Skeletal muscle cell (primary cell): ENCODE measurements around the gene KXD1.
"Not testable (repeated sequence)": the region's sequence is repeated elsewhere in the genome, so short reads cannot be mapped to it uniquely, and the experiment has no call there.

ENCODE experiments used
- DNase-seq: peaks from one replicate; pipeline ENCODE4 v3.0.0-alpha.2; 2010; ENCODE audit warnings: low read depth
- H3K4me3 ChIP-seq: 2 replicates; pipeline ENCODE4 v1.5.1; 2011; ENCODE audit warnings: low read depth, mild to moderate bottlenecking, control low read depth, low read length, moderate library complexity

KXD1 gene

GRCh38 chr19:18594824-18595373, 37.2 kb downstream of the KXD1 start:
- DNase-seq = no peak
- H3K4me3 ChIP-seq = peak overlapping the region; percentile 46

- DNase-seq = no peak
- H3K4me3 ChIP-seq = no peak overlapping the region
Measured at GRCh38 chr19:18595475-18595874, 37.8 kb downstream of the KXD1 start.

GRCh38 chr19:18596752-18597157, 39.1 kb downstream of the KXD1 start:
- DNase-seq = no peak
- H3K4me3 ChIP-seq = no peak overlapping the region

- no peak overlapping the region for H3K4me3 ChIP-seq
- no peak for DNase-seq
Measured at GRCh38 chr19:18597809-18598660, 40.4 kb downstream of the KXD1 start.

DNA sequence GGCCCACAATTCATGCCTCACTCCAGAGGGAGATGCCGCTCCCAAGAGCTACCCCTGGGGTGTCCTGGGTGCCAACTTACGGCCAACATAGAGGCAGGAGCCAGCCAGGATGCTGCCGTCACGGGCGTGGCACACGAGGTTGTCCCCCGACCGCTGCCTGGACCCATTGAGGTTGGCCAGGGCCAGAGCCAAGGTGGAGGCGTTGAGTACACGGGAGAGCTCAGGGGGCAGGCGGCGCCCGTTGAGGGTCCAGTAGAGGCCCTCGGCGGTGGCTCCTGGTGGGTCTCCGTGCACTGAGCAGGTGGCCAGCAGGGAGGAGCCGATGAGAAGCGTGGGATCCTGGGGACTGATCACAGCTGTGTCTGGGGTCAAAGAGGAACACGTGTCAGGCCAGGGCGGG, 41.8 kb downstream of the KXD1 start:
- H3K4me3 ChIP-seq = no peak overlapping the region
- no peak for DNase-seq

DNA sequence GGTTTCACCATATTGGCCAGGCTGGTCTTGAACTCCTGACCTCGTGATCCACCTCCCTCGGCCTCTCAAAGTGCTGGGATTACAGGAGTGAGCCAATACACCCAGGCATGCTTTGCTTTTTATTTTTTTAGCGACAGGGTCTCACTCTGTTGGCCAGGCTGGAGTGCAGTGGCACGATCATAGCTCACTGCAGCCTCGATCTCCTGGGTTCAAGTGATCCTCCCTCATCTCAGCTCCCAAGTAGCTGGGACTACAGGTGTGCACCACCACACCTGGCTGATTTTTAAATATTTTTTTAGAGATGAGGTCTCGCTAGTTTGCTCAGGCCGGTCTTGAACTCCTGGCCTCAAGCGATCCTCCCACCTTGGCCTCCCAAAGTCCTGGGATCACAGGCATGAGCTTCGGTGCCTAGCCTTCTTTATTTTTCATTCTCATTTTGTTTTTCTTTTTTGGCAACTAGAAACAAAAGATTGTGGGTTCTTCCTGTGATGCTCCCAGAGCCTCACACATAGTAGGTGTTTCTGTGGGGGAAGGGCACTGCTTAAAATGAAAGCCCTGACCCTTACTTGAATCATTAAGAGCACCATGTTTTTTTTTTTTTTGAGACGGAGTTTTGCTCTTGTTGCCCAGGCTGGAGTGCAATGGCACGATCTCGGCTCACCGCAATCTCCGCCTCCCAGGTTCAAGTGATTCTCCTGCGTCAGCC, 43.2 kb downstream of the KXD1 start:
- H3K4me3 ChIP-seq, DNase-seq: not testable (repeated sequence)

DNA sequence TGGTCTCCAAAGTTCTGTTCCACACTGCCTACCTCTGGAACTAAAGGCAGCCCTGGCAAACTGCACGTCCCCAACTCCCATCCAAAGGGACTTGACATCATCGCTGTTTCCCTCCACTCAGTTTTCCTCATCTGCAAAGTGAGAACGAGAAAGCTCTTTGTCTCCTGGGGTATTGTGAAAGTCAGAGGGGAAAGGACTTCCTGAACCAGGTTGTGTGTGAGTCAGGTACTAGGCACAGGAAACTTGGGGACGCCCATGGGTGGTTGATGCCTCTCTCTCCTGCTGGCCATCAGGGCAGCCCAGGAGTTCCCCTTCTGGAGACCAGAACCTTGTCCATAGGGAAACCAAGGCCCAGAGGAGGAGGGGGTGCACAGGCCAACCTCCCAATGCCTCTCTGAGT, 44.2 kb downstream of the KXD1 start:
- H3K4me3 ChIP-seq = no peak overlapping the region
- no peak for DNase-seq

DNA sequence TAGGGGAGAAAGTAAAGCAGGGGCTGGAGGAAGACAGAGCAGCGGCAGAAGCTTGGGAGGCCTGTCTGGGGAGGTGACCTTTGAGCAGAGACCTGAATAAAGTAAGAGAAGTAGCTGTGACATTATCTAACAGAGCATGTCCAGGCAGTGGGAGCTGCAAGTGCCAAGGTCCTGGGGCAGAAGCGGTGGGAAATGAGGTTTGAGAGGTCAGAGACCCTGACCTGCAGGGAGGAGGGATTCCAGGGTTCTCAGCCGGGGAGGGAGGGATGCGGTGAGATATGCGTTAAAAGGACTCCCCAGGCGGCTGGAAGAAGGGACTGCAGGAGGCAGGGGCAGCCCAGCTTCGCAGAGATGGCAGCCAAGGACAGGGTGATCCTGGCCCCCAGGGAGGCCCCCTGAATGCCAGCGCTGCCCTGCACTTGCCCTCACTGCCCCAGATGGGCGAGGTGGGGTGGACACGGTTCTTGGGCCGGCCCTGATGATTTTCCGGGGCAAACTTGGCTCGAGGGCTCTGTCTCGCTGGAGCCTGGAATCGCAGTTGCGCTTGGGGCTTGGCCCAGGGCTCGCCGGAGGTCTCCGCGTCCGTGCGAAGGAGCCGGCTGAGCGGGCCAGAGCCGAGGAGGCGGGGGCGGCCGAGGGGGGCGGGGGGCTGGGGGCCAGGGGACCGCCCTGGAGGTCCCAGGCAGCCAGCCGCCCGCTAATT, 45.7 kb downstream of the KXD1 start:
- H3K4me3 ChIP-seq = no peak overlapping the region
- DNase-seq = no peak

GRCh38 chr19:18603958-18604819, 46.5 kb downstream of the KXD1 start:
- no peak overlapping the region for H3K4me3 ChIP-seq
- DNase-seq = no peak

- DNase-seq = no peak
- no peak overlapping the region for H3K4me3 ChIP-seq
Measured at GRCh38 chr19:18604820-18605159, 47.1 kb downstream of the KXD1 start.

- H3K4me3 ChIP-seq = no peak overlapping the region
- DNase-seq = no peak
Measured at GRCh38 chr19:18605196-18605545, 47.5 kb downstream of the KXD1 start.

DNA sequence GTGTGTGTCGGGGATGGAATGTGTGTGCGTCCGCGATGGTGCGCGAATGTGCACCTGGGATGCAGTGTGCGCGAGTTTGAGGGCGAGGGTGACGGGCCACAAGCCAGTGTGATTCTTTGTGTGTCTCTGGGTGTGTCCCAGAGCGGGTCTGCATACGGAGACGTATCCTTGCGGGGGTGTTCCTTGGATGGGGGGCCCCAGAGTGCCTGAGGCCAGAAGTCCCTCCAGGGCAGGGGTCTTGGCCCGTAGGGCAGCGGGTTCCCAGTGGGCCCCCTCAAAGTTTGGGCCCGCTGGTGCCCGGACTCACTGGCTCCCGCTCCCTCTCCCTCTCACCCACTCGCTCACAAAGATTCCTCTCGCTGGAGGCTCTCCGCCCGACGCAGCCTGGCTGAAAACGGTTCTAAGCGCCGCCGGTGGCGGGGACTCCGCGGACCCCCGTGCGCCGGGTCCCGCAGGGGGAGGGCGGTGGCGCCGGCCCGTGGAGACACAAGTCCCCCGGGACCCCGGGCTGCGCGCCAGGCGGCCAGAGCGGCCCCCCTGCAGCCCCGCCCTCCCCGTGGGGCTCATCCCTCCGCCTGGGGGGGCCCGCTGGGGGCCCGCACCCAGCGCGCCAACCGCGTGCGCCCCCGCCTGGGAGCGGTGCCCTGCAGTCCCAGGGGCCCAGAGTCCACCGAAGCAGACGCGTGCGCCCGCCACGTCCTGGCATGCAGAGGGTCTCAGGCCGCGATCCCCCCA, 48.0 kb downstream of the KXD1 start:
- peak overlapping the region; percentile 30 for H3K4me3 ChIP-seq
- no peak for DNase-seq

- no peak for DNase-seq
- peak within 1 kb of the TSS; percentile 30 for H3K4me3 ChIP-seq
Measured at GRCh38 chr19:18606281-18607225, 48.9 kb downstream of the KXD1 start, which contains the start of gene CRLF1. Gene CRLF1, minus strand, starts transcription at chr19:18606799. Its CDS starts 143 bp downstream, at chr19:18606656.

DNA sequence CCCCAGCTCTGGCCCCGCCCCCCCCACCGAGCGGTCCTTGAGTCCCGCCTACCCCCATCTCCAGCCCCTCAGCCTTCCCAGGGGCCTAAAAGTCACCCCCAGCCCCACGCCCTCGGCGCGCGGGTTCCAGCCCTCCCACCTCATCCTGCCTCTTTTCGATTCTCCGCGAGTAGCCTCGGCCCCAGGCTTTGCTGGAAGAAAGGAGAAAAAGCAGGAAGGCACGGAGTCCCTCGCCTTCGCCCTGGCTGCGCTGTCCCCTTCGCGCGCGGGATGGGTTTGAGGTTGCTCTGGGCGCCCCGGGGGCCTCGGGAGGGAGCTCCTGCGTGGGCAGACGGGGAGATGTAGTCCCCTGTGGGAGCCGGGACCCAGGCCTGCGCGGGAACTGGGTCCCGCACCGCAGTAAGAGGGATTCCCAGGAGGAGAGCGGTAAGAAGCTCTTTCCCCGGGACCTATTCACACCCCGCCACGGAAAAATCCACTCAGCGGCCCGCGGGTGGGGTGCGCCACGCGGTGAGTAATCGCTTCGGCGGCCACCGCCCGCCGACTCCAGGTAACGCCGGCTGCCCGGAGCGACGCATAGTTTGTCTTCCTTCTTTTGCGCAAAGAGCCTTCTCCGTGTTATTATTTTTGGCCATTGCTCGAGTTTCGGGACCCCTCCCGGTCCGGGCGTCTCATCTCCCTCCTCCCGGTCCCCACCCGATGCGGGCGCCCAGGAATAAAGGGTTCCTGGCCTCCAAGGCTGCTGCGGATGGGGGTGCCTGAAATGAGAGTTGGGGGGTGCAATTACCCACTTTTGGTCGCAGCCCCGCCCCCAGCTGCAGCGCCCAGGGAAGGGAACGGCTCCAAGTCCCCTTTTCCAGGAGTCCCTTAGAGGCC, 49.8 kb downstream of the KXD1 start:
- peak overlapping the region; percentile 9 for H3K4me3 ChIP-seq

GRCh38 chr19:18608102-18608804, 50.6 kb downstream of the KXD1 start:
- no peak overlapping the region for H3K4me3 ChIP-seq
- no peak for DNase-seq

More for the DNA sequence above, 49.8 kb downstream of the KXD1 start:
- no peak for DNase-seq
